H1 (cell line): ENCODE results near the gene EPHA4. TPM values are rescaled to one million over a fixed set of nuclear protein-coding genes. Genes with fewer than 3 reads are reported as not detected.

Source experiments
- CTCF ChIA-PET: fragments of 300-600 bp; sonication (Branson Sonifier 250); formaldehyde crosslinking; loops from one replicate; lab custom pipeline; 2021; ENCODE audit not compliant: partially characterized antibody; lab: Charles Lee
- POLR2A ChIA-PET: fragments of 300-600 bp; sonication (Branson Sonifier 250); formaldehyde crosslinking; loops from one replicate; lab custom pipeline; 2021; ENCODE audit warnings: inconsistent platforms; ENCODE audit not compliant: partially characterized antibody; lab: Charles Lee
- DNase-seq, 2 experiments: peaks; one replicate each; pipeline versions ENCODE4 v3.0.0 to v3.0.0-alpha.2; 2010 to 2022; ENCODE audit warnings: low spot score in 2 of 2, low read depth in 1 of 2, mixed read lengths in 1 of 2
- FAIRE-seq: peaks from 2 replicates; lab custom pipeline; 2011; peaks lifted over from hg19 to GRCh38; lab: Jason Lieb, UNC
- H2AFZ ChIP-seq: 2 replicates; pipeline ENCODE4 v1.8.1; 2012; ENCODE audit warnings: low read length, inconsistent platforms
- H2AK5ac ChIP-seq: 2 replicates; pipeline ENCODE4 v1.6.1; 2013; ENCODE audit warnings: low read depth, low read length
- H2BK120ac ChIP-seq: replicated peaks from 2 replicates; pipeline ENCODE3; 2013; ENCODE audit warnings: low read depth, low read length, inconsistent platforms
- H2BK12ac ChIP-seq: 2 replicates; pipeline ENCODE4 v1.6.1; 2013; ENCODE audit warnings: low read depth, low read length
- H2BK15ac ChIP-seq: 2 replicates; pipeline ENCODE4 v1.6.1; 2013; ENCODE audit warnings: low read length
- H2BK20ac ChIP-seq: 2 replicates; pipeline ENCODE4 v1.6.1; 2013; ENCODE audit warnings: low read length
- H2BK5ac ChIP-seq: 2 replicates; pipeline ENCODE4 v1.6.1; 2013; ENCODE audit warnings: low read depth, low read length
- H3K14ac ChIP-seq: 2 replicates; pipeline ENCODE4 v1.6.1; 2013; ENCODE audit warnings: inconsistent platforms; ENCODE audit not compliant: insufficient read length
- H3K18ac ChIP-seq: 2 replicates; pipeline ENCODE4 v1.6.1; 2013; ENCODE audit warnings: low read length; ENCODE audit errors: extremely low read depth
- H3K23ac ChIP-seq: 2 replicates; pipeline ENCODE4 v1.6.1; 2013; ENCODE audit warnings: inconsistent platforms; ENCODE audit not compliant: insufficient read length
- H3K23me2 ChIP-seq: 2 replicates; pipeline ENCODE4 v1.6.1; 2013; ENCODE audit warnings: low read depth, low read length
- H3K27ac ChIP-seq: 2 replicates; pipeline ENCODE4 v1.6.1; 2011; ENCODE audit warnings: low read depth, low read length, inconsistent platforms
- H3K27me3 ChIP-seq, 4 experiments: replicated peaks in 1 of 4; 1 replicate in 1 of 4; 2 replicates in 3 of 4; pipeline versions ENCODE4 v1.6.1 to v1.8.1; 2011 to 2013; ENCODE audit warnings: low read length in 3 of 4, mild to moderate bottlenecking in 3 of 4, inconsistent platforms in 2 of 4, mixed read lengths in 2 of 4, moderate library complexity in 1 of 4; ENCODE audit not compliant: control insufficient read depth in 3 of 4, insufficient read depth in 3 of 4; ENCODE audit errors: extremely low read depth in 1 of 4
- H3K36me3 ChIP-seq, 4 experiments: 2 replicates each; pipeline versions ENCODE4 v1.6.1 to v1.8.1; 2011 to 2013; ENCODE audit warnings: mild to moderate bottlenecking in 4 of 4, low read length in 3 of 4, moderate library complexity in 2 of 4, control low read depth in 1 of 4, inconsistent platforms in 1 of 4; ENCODE audit not compliant: insufficient read depth in 4 of 4, control insufficient read depth in 2 of 4
- H3K4ac ChIP-seq: replicated peaks from 2 replicates; pipeline ENCODE3; 2013; ENCODE audit warnings: low read length, low read depth, mixed read lengths, inconsistent platforms; ENCODE audit not compliant: insufficient read length
- H3K4me1 ChIP-seq, 4 experiments: replicated peaks in 1 of 4; 1 replicate in 1 of 4; 2 replicates in 3 of 4; pipeline versions ENCODE4 v1.6.1 to v1.8.1; 2011 to 2013; ENCODE audit warnings: low read length in 3 of 4, inconsistent platforms in 2 of 4, mixed read lengths in 1 of 4; ENCODE audit not compliant: insufficient read depth in 4 of 4, control insufficient read depth in 3 of 4
- H3K4me2 ChIP-seq, 2 experiments: 2 replicates each; pipeline versions ENCODE4 v1.6.1 to v1.8.1; 2011 to 2013; ENCODE audit warnings: low read depth in 2 of 2, low read length in 2 of 2, control low read depth in 1 of 2, inconsistent platforms in 1 of 2, mild to moderate bottlenecking in 1 of 2; ENCODE audit not compliant: insufficient read depth in 1 of 2
- H3K4me3 ChIP-seq, 4 experiments: fragments of 200-600, 300-600 bp in 1 of 4; sonication (generic), shearing (Covaris generic), sonication (Bioruptor Twin) in 1 of 4; 2 replicates each; pipeline versions ENCODE4 v1.5.1 to v1.8.1; 2011 to 2016; ENCODE audit warnings: low read length in 4 of 4, low read depth in 3 of 4, control low read depth in 2 of 4, inconsistent platforms in 2 of 4, mild to moderate bottlenecking in 2 of 4, mixed read lengths in 1 of 4, moderate library complexity in 1 of 4; ENCODE audit not compliant: insufficient read depth in 2 of 4; ENCODE audit errors: extremely low read depth in 1 of 4
- H3K56ac ChIP-seq: replicated peaks from 2 replicates; pipeline ENCODE3; 2013; ENCODE audit warnings: low read depth, mild to moderate bottlenecking, mixed read lengths, low read length, inconsistent platforms; ENCODE audit not compliant: insufficient read length
- H3K79me1 ChIP-seq: 2 replicates; pipeline ENCODE4 v1.6.1; 2013; ENCODE audit warnings: low read depth, low read length, control low read depth
- H3K79me2 ChIP-seq, 2 experiments: 2 replicates each; pipeline versions ENCODE4 v1.6.1 to v1.8.1; 2012 to 2013; ENCODE audit warnings: low read length in 2 of 2, mild to moderate bottlenecking in 2 of 2, inconsistent platforms in 1 of 2; ENCODE audit not compliant: insufficient read depth in 2 of 2, control insufficient read depth in 1 of 2
- H3K9ac ChIP-seq, 4 experiments: replicated peaks in 1 of 4; 1 replicate in 1 of 4; 2 replicates in 3 of 4; pipeline versions ENCODE4 v1.6.1 to v1.8.1; 2011 to 2013; ENCODE audit warnings: low read depth in 3 of 4, low read length in 3 of 4, control low read depth in 2 of 4, mild to moderate bottlenecking in 2 of 4, moderate library complexity in 2 of 4, inconsistent platforms in 1 of 4; ENCODE audit errors: extremely low read depth in 1 of 4
- H3K9me3 ChIP-seq, 2 experiments: 2 replicates each; pipeline versions ENCODE4 v1.6.1 to v1.8.1; 2012 to 2013; ENCODE audit warnings: mild to moderate bottlenecking in 2 of 2, moderate library complexity in 2 of 2, control low read depth in 1 of 2, inconsistent platforms in 1 of 2, low read depth in 1 of 2, low read length in 1 of 2, mixed read lengths in 1 of 2; ENCODE audit not compliant: insufficient read depth in 2 of 2
- H4K20me1 ChIP-seq, 2 experiments: replicated peaks in 1 of 2; 2 replicates each; pipeline versions ENCODE3 to v1.8.1; 2011 to 2013; ENCODE audit warnings: inconsistent platforms in 2 of 2, low read length in 2 of 2, mild to moderate bottlenecking in 1 of 2; ENCODE audit not compliant: insufficient read depth in 2 of 2, control insufficient read depth in 1 of 2
- H4K5ac ChIP-seq: 2 replicates; pipeline ENCODE4 v1.6.1; 2013; ENCODE audit warnings: low read length, low read depth, mixed read lengths, inconsistent platforms; ENCODE audit not compliant: insufficient read length
- H4K8ac ChIP-seq: 2 replicates; pipeline ENCODE4 v1.8.0; 2013; ENCODE audit warnings: mild to moderate bottlenecking, moderate library complexity, low read length, inconsistent platforms; ENCODE audit not compliant: insufficient read depth; ENCODE audit errors: extremely low read depth
- H4K91ac ChIP-seq: replicated peaks from 2 replicates; pipeline ENCODE3; 2013; ENCODE audit warnings: low read length, mixed read lengths, inconsistent platforms; ENCODE audit not compliant: insufficient read length
- WGBS, 2 experiments: shearing (Covaris generic) in 1 of 2; methylation state at CpG; one replicate each; pipeline versions ENCODE4 v1.1.6 to v1.1.7; 2013 to 2015; ENCODE audit warnings: low lambda C conversion rate in 2 of 2, mixed read lengths in 2 of 2, inconsistent platforms in 1 of 2, low coverage in 1 of 2, missing lambda C conversion rate in 1 of 2; ENCODE audit not compliant: insufficient replicate concordance in 2 of 2, insufficient coverage in 1 of 2, insufficient read length in 1 of 2; ENCODE audit errors: extremely low coverage in 1 of 2, missing lambda C conversion rate in 1 of 2; 5-methylcytosine and 5-hydroxymethylcytosine counted together
- polyA plus RNA-seq, 7 experiments: library from polyadenylated mRNA; depleted of rRNA in 3 of 7; stranded (reverse) in 5 of 7; unstranded in 2 of 7; fragments of >200 nt in 5 of 7; fragments of 200-250 nt in 2 of 7; gene quantifications; 1 replicate in 5 of 7; 2 replicates in 1 of 7; 4 replicates in 1 of 7; pipeline versions ENCODE4 v1.2.1 to v1.2.3, GENCODE V29; 2011 to 2013; ENCODE audit warnings: missing spikeins in 2 of 7, mixed read lengths in 2 of 7
- total RNA-seq: library from RNA; stranded (reverse); fragmentation: NEBNext Ultra II Directional; extraction: Animal tissue kit (Norgen Biotek cat#: 25700); gene quantifications from 2 replicates; pipeline ENCODE4 v1.2.1, GENCODE V29; 2021

Gene EPHA4
- total and polyA plus RNA-seq, 2 of the 8 experiments (the other 6 are each of a cell fraction or from before 2014, with no cell fraction given): 4.3 to 5.7 TPM

GRCh38 chr2:221464971-221465370 lies 107.1 kb downstream of the EPHA4 start:
- FAIRE-seq: no peak

More at GRCh38 chr2:221464971-221465370, 107.1 kb downstream of the EPHA4 start:
- peaks cover 0 to 2% of the 10 kb centered on the region in 2 experiments for H4K20me1 ChIP-seq
- H3K56ac ChIP-seq: no peak overlapping the region
- H3K4me3 ChIP-seq: no peak overlapping the region
- H4K91ac ChIP-seq: no peak overlapping the region
- H2BK15ac ChIP-seq: no peak overlapping the region
- no peaks in the 10 kb centered on the region for H3K79me2 ChIP-seq
- H3K14ac ChIP-seq: no peak overlapping the region
- no peak overlapping the region for H3K27ac ChIP-seq
- H2BK12ac ChIP-seq: no peak overlapping the region
- H4K5ac ChIP-seq: no peak overlapping the region
- H3K23me2 ChIP-seq: no peaks in the 10 kb centered on the region
- no peak overlapping the region for H2AFZ ChIP-seq
- peaks cover 0 to 10% (median 7%) of the 10 kb centered on the region in 4 experiments; a peak in 4 of 7 replicates for H3K27me3 ChIP-seq
- no peak overlapping the region for H2BK5ac ChIP-seq
- no peak overlapping the region for H2BK120ac ChIP-seq
- H3K4me2 ChIP-seq: no peak overlapping the region
- no peak overlapping the region for H2BK20ac ChIP-seq
- 94% methylated on average over 2 of the region's 2 CpGs; no CpG with 5 or more reads in 1 of the 2 experiments for WGBS, 2 experiments
- no peaks in the 10 kb centered on the region for H3K79me1 ChIP-seq
- H3K18ac ChIP-seq: no peak overlapping the region
- no peak overlapping the region for H3K23ac ChIP-seq
- no peak overlapping the region for H3K4ac ChIP-seq
- ChIA-PET CTCF (interaction anchor here (1.8 kb wide), 1 partner anchor 14 kb away, joined by 6 read pairs; no protein-coding TSS in a partner anchor), POLR2A (no interaction called here)
- H3K9me3 ChIP-seq: no peaks in the 10 kb centered on the region
- H2AK5ac ChIP-seq: no peak overlapping the region
- no peak for DNase-seq
- H3K9ac ChIP-seq: no peak overlapping the region
- no peaks in the 10 kb centered on the region for H3K36me3 ChIP-seq
- no peak overlapping the region for H4K8ac ChIP-seq
- H3K4me1 ChIP-seq: peaks cover 5 to 7% (median 6%) of the 10 kb centered on the region in 4 experiments; a peak in 4 of 7 replicates
